K562 (cell line): ENCODE results near the gene CA6.

Source experiments
- HNRNPH1 ChIP-seq: fragments of 200-400 bp; formaldehyde crosslinking; optimal IDR thresholded peaks from 2 replicates; pipeline ENCODE3; 2017; ENCODE audit warnings: low read depth, mild to moderate bottlenecking, low read length, moderate library complexity
- PHF20 ChIP-seq: fragments of 450-650 bp; IDR thresholded peaks from 2 replicates; pipeline ENCODE4 v1.6.1; 2018; ENCODE audit not compliant: partially characterized antibody
- ZNF282 ChIP-seq: sonication (generic); formaldehyde crosslinking; IDR thresholded peaks from 2 replicates; pipeline ENCODE4 v1.8.1; 2023; ENCODE audit warnings: missing genetic modification reagents

- TF ChIP-seq ZNF282 (CRISPR knock-in tag) (no peak), PHF20 (no peak), HNRNPH1 (no peak)
Observed at GRCh38 chr1:8989821-8990220, 44.2 kb downstream of the CA6 start.
